GM21825 (cell line): ENCODE results near the gene USP38.
A peak's percentile ranks its signal among the peaks of the same experiment; 100 is the strongest.
"Not testable (repeated sequence)": the region's sequence is repeated elsewhere in the genome, so short reads cannot be mapped to it uniquely, and the experiment has no call there.

Experiments used
- ATAC-seq: cut with Tn5 transposase; IDR thresholded peaks from one replicate; pipeline ENCODE4 v1.9.1; 2021; ENCODE audit warnings: mild to moderate bottlenecking, moderate library complexity; ENCODE audit not compliant: unreplicated experiment

Gene USP38, protein sequence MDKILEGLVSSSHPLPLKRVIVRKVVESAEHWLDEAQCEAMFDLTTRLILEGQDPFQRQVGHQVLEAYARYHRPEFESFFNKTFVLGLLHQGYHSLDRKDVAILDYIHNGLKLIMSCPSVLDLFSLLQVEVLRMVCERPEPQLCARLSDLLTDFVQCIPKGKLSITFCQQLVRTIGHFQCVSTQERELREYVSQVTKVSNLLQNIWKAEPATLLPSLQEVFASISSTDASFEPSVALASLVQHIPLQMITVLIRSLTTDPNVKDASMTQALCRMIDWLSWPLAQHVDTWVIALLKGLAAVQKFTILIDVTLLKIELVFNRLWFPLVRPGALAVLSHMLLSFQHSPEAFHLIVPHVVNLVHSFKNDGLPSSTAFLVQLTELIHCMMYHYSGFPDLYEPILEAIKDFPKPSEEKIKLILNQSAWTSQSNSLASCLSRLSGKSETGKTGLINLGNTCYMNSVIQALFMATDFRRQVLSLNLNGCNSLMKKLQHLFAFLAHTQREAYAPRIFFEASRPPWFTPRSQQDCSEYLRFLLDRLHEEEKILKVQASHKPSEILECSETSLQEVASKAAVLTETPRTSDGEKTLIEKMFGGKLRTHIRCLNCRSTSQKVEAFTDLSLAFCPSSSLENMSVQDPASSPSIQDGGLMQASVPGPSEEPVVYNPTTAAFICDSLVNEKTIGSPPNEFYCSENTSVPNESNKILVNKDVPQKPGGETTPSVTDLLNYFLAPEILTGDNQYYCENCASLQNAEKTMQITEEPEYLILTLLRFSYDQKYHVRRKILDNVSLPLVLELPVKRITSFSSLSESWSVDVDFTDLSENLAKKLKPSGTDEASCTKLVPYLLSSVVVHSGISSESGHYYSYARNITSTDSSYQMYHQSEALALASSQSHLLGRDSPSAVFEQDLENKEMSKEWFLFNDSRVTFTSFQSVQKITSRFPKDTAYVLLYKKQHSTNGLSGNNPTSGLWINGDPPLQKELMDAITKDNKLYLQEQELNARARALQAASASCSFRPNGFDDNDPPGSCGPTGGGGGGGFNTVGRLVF

DNA sequence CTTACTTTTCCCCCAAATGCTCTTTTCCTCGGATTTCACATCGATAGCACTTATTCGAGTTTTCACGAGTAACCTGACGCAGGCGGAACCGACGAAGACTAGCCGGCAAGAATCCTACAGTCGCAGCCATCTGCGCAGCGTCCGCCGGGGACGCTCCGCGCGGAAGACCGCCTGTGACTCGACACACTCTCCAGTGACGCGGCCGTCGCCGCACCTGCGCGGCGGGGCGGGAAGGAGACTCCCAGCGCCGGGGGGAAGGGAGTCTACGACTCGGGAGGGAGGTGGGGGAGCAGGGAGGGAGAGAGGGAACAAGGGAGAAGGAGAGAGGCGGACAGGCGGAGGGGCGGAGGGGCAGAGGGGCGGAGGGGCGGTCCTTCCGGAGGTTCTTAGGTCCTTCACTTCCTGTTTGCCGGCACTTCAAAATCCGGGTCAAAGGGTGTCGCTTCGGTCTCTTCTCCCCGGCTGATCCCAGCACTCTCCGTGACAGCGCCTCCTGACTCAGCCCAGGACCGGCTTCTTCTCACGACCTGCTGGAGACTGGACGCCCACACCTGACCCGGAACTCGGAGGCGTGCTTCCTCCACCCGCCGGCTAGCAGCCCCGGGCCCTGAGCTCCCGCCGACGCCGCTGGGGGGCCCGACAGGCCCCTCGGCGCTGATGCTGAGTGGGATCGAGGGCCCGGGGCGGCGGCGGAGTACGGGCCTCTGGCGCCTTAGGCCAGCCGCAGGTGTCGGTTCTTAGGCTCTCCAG lies at the start of gene USP38:
Gene USP38, plus strand, starts transcription at position 415 of the 750 bp plus-strand sequence. CDS start 534 bp downstream, outside the sequence.
- peak; percentile 80 for ATAC-seq

DNA sequence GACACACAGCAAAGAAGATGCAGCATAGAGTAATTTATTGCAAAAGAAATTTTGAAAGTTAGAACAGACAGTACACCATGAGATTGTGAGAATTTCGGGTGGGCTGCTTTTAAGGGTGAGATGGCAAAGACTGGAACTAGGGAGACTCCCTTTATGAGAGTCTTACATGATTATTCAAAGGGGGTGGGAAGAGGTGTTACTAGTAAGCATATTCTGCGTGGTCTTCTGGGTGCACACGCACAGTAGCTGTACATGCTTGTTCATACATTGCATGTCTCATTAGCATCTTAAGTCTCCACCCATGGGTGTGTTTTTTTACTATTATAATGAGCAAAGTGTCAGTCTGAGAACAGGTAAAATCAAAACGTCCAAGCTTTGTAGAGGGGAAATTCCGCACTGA lies 49.4 kb upstream of the USP38 start:
- ATAC-seq, result no peak

DNA sequence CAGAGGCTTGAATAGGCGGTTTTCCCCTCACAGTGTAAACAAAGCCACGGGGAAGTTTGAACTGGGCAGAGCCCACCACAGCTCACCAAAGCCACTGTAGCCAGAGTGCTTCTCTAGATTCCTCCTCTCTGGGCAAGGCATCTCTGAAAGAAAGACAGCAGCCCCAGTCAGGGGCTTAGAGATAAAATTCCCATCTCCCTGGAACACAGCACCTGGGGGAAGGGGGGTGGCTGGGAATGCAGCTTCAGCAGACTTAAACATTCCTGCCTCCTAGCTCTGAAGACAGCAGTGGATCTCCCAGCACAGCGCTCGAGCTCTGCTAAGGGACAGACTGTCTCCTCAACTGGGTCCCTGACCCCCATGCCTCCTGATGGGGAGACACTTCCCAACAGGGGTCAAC lies 44.0 kb upstream of the USP38 start:
- no peak for ATAC-seq

- no peak for ATAC-seq
Observed at GRCh38 chr4:143148521-143148920, 36.2 kb upstream of the USP38 start.

- ATAC-seq, result no peak
Observed at GRCh38 chr4:143156853-143157252, 27.9 kb upstream of the USP38 start.

GRCh38 chr4:143163614-143164013 lies 21.1 kb upstream of the USP38 start:
- no peak for ATAC-seq

DNA sequence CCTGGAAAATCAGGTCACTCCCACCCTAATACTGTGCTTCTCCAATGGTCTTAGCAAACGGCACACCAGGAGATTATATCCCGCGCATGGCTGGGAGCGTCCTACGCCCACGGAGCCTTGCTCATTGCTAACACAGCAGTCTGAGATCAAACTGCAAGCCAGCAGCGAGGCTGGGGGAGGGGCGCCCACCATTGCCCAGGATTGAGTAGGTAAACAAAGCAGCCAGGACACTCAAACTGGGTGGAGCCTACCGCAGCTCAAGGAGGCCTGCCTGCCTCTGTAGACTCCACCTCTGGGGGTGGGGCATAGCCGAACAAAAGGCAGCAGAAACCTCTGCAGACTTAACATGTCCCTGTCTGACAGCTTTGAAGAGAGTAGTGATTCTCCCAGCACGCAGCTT lies 18.0 kb upstream of the USP38 start:
- not testable (repeated sequence) for ATAC-seq

DNA sequence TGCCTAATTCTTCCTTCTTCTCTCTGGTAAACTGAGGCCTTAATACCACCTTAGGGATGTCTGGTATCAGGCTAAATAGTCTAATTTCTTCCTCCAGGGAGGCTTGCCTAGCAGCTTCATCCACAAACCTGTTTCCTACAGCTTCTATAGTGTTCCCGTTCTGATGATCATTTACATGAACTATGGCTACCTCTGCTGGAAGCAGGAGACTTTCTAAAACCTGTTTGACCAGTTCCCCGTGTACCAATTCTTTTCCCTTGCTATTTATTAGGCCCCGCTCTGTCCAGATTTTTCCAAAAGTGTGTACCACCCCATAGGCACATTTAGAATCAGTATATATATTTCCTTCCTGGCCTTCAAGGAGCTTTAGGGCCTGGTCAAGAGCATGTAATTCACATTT lies 5.8 kb upstream of the USP38 start:
- ATAC-seq, result no peak

GRCh38 chr4:143183513-143184216 lies 1.1 kb upstream of the USP38 start:
- no peak for ATAC-seq

GRCh38 chr4:143184217-143184502 lies 557 bp upstream of the USP38 start:
- ATAC-seq, result peak; percentile 16

DNA sequence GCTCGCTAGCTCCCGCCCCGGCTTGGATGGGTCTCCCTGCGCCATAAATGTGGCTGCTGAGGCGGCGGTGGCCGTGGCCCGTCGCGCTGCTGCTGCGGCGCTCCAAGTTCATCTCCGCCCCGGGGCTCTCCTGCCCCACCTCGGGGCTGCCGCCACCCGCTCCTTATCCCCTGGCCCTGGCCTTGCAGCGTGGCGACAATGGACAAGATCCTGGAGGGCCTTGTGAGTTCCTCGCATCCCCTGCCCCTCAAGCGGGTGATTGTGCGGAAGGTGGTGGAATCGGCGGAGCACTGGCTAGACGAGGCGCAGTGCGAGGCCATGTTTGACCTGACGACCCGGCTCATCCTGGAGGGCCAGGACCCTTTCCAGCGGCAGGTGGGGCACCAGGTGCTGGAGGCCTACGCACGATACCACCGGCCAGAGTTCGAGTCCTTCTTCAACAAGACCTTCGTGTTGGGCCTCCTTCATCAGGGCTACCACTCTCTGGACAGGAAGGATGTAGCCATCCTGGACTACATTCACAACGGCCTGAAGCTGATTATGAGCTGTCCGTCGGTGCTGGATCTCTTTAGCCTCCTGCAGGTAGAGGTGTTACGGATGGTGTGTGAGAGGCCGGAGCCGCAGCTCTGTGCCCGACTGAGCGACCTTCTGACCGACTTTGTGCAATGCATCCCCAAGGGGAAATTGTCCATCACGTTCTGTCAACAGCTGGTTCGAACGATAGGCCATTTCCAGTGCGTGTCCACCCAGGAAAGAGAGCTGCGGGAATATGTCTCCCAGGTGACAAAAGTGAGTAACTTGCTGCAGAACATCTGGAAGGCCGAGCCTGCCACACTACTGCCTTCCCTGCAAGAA lies 763 bp downstream of the USP38 start:
- peak; percentile 22 for ATAC-seq

- no peak for ATAC-seq
Observed at GRCh38 chr4:143186212-143186611, 1.5 kb downstream of the USP38 start.

DNA sequence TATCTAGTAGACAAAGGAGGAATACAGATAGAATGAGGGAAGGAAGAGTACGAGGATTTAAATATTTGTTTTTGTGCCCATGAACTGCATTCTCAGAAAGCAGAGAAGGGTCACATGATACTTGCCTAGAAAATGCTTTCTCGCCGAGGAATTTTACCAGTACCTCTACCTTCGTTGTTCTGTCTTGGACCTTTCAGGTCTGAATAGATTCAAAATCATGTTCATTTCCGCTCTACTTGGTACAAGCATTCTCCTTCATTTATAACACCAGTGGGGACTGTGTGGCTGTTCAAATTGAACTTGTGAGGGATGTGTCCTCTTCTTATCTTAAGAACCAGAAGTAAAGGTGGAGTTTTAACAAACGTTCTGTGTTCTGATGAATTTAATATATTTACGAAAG lies 1.9 kb downstream of the USP38 start:
- no peak for ATAC-seq

DNA sequence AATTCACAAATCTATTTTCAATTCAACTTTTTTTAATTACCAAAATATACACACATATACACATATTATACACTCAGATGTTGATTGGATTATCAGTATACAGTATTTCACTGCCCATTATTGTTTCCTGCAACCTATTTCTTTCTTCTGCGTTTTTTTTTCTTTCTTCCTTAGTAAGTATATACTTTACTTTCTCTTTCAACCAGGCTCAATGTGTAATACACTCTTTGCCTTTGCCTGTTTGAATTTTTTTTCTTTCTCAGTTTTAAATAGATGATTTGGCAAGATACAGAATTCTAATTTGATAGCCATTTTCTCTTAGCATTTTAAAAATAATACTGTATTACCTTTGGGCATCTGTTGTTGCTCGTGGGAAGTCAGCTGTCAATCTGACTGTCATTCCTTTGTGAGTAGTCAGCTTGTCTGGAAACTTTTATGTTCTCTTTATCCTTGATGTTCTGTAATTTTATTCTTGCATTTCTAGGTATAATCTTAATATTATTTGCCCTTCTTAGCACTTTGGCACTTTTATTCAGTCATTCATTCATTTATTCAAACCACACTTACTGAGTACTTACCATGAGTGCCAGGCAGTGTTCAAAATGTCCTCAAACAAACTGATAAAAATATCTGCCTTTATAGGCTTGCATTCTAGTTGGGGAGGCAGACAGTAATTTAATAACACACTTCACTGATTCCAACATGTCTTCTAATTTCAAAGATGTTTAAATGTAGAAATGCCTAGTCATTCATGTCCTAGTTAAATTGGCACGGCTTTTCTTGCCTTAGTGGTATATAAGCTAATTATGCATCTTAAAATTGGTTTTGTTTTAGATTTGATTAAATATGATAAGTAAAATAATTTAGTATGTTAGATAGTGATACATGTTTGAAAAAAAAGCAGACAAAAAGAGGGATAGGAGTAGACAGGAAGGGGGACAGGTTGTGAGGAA lies 3.7 kb downstream of the USP38 start:
- no peak for ATAC-seq

DNA sequence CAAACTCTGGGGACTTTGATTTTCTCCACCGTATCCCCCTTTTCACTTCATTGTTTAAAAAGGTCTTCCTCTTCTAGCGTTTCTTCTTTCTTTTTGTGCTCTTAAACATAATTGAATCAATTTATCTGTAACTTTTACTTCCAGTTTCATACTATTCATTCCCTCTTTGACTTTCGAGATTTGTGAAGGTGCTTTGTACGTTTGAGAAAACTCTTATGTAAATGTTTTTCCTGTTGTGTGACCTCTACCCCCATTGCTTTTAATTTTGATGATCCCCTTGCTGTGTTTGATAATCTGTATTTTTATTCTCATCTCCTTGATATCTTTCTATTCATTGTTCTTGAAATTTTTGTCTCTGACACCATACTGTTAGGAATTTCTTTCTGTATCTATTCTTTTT lies 4.8 kb downstream of the USP38 start:
- ATAC-seq, result no peak

DNA sequence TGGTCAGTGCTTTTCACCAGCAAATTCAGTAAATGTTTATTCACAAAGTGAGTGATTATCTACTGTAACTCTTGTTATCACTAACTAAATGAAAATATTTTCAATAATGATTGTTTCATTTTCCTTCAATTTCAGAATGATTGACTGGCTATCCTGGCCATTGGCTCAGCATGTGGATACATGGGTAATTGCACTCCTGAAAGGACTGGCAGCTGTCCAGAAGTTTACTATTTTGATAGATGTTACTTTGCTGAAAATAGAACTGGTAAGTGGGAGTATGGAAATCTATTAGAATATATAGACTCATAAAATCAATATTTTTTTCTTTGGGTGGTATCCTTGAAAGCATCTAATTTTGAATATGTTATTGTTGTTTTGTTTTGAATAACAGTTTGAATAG lies 10.9 kb downstream of the USP38 start:
- ATAC-seq, result no peak

DNA sequence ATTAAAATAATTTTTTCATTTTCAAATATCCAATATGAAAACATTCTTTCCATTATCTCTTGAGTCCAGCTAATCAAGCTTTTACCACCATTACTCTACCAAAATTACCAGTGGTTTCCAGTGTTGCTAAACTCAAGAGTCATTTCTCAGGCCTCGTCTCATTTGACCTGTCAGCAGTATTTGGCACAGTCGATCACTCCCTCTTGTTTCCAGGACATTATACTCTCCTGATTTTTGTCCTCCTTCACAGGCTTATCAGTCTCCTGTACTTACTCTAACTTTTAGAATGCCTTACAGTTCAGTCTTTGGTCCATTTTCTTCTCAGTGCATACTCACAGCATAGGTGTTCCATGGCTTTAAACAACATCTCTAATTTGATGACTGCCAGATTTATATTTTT lies 11.6 kb downstream of the USP38 start:
- ATAC-seq, result no peak

- no peak for ATAC-seq
Observed at GRCh38 chr4:143199503-143199902, 14.8 kb downstream of the USP38 start.

DNA sequence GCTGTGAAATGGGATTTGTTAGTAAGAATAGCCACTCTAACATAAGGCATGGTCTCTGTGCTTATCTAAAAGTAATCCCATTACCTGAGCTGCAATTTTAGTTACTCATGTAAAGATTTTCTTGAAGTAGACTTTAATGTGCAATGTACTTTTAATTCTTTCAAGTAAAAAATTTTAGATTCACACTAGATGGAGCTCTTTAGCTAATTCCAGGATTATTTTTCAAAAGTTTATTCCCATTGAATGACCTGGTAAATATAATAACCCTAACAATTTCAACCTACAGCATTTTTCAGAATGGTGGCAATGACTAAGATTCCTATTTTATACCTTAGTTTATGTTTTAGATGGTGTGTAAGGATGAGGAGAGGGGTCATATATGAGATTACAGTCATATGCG lies 18.1 kb downstream of the USP38 start:
- no peak for ATAC-seq
